SU-DHL-6 (cell line): ENCODE measurements around the gene B4GALT5.

Experiments used
- EZH2phosphoT487 ChIP-seq: fragments of 200-600 bp; sonication (generic), shearing (Covaris generic); conservative IDR thresholded peaks from 2 replicates; pipeline ENCODE4 v1.6.1; 2018; ENCODE audit warnings: mild to moderate bottlenecking, antibody characterized with exemption, low read length, moderate library complexity, mixed read lengths
- TF ChIP-seq, protein P1 (sequence below): fragments of 200-600 bp; sonication (generic); IDR thresholded peaks from one replicate; pipeline ENCODE4 v1.5.1; 2017; ENCODE audit warnings: antibody characterized with exemption, mild to moderate bottlenecking, low read length, moderate library complexity; ENCODE audit not compliant: insufficient read depth, poor library complexity, severe bottlenecking

DNA sequence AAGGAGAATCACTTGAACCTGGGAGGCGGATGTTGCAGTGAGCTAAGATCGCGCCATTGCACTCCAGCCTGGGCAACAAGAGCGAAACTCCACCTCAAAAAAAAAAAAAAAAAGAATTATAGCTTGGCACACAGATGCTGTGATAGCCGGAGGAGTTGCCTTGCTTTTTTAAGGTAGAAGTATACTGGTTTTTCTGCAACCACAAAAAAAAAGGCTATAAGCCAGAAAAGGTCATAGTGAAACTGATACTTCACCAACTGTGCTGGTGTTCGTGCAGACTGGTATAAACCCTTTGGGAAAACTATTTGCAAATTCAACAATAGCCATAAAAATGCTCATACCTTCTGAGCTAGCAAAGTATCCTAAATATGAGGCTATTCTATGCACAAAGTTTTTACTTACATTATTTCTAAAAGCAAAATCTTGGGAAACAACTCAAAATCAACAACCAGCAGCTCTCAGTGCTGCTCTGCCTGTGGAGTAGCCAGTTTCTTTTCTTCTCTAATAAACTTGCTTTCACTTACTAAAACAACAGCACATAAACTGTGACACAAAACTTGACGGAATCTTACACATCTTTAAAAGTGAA, 44.0 kb downstream of the B4GALT5 start:
- TF ChIP-seq, protein P1, sequence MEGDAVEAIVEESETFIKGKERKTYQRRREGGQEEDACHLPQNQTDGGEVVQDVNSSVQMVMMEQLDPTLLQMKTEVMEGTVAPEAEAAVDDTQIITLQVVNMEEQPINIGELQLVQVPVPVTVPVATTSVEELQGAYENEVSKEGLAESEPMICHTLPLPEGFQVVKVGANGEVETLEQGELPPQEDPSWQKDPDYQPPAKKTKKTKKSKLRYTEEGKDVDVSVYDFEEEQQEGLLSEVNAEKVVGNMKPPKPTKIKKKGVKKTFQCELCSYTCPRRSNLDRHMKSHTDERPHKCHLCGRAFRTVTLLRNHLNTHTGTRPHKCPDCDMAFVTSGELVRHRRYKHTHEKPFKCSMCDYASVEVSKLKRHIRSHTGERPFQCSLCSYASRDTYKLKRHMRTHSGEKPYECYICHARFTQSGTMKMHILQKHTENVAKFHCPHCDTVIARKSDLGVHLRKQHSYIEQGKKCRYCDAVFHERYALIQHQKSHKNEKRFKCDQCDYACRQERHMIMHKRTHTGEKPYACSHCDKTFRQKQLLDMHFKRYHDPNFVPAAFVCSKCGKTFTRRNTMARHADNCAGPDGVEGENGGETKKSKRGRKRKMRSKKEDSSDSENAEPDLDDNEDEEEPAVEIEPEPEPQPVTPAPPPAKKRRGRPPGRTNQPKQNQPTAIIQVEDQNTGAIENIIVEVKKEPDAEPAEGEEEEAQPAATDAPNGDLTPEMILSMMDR, result no peak
- no peak for TF ChIP-seq EZH2phosphoT487
